Subcutaneous adipose tissue (tissue), 4 donors: ENCODE results near the gene FCHSD2. TPM values are rescaled to one million over a fixed set of nuclear protein-coding genes. Genes with fewer than 3 reads are reported as not detected.

Source experiments
- total RNA-seq, 4 donors: library from RNA; depleted of rRNA; stranded (reverse); fragments of >200 nt; gene quantifications; one replicate each; pipeline ENCODE4 v1.1.0, GENCODE V29; 2016
- TF ChIP-seq, protein P1 (sequence below): fragments of 450-650 bp; IDR thresholded peaks from one replicate; pipeline ENCODE4 v1.5.1; 2016; ENCODE audit warnings: low read depth, mild to moderate bottlenecking, control low read depth, antibody characterized with exemption, moderate library complexity

FCHSD2 gene
- total RNA-seq, 4 donors from 2014 or later: 26.2 to 34.7 (median 30.0) TPM

DNA sequence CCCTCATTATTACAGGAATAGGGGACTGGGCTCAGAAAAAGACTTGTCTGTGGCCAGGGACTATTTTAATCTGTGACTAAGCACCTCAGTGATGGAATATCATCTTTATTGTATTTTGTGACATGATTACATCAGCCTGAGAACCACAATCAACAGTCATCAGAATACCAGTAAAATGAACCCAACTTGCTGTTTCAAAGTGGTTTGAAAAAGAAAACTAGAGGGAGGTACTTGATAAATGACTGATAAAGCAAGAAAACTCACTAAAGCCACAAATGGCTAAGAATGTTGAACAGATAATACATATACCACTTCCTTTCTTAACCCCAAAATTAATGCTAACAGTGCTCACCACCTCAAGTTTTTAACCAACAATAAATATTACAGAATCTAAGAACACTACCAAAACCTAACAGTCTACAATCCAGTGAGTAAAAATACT is 172.2 kb downstream of the FCHSD2 start:
- TF ChIP-seq, protein P1, sequence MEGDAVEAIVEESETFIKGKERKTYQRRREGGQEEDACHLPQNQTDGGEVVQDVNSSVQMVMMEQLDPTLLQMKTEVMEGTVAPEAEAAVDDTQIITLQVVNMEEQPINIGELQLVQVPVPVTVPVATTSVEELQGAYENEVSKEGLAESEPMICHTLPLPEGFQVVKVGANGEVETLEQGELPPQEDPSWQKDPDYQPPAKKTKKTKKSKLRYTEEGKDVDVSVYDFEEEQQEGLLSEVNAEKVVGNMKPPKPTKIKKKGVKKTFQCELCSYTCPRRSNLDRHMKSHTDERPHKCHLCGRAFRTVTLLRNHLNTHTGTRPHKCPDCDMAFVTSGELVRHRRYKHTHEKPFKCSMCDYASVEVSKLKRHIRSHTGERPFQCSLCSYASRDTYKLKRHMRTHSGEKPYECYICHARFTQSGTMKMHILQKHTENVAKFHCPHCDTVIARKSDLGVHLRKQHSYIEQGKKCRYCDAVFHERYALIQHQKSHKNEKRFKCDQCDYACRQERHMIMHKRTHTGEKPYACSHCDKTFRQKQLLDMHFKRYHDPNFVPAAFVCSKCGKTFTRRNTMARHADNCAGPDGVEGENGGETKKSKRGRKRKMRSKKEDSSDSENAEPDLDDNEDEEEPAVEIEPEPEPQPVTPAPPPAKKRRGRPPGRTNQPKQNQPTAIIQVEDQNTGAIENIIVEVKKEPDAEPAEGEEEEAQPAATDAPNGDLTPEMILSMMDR: no peak

DNA sequence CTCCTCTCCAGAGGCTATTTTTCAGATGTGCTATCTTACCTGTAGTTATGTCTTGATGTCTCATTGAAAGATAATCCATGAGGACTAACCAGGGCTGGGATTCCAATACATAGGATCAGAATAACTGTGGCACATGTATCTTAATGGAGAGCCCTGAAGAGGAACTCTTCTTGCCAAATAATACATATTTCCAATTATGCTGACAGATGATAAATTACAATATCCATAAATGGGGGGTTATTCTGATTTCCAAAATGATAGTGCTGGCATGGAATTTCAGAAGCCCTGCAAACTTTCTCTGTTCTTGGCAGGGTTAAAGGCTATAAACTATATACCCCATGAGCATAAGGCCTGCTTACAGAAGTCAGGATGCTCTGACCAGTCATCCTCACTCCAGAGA is 173.7 kb downstream of the FCHSD2 start:
- TF ChIP-seq, protein P1: no peak

- TF ChIP-seq, protein P1: no peak
Measured at GRCh38 chr11:72965672-72966071, 176.4 kb downstream of the FCHSD2 start.

- TF ChIP-seq, protein P1: no peak
Measured at GRCh38 chr11:72962717-72963116, 179.4 kb downstream of the FCHSD2 start.

- TF ChIP-seq, protein P1: no peak
Measured at GRCh38 chr11:72962084-72962483, 180.0 kb downstream of the FCHSD2 start.

DNA sequence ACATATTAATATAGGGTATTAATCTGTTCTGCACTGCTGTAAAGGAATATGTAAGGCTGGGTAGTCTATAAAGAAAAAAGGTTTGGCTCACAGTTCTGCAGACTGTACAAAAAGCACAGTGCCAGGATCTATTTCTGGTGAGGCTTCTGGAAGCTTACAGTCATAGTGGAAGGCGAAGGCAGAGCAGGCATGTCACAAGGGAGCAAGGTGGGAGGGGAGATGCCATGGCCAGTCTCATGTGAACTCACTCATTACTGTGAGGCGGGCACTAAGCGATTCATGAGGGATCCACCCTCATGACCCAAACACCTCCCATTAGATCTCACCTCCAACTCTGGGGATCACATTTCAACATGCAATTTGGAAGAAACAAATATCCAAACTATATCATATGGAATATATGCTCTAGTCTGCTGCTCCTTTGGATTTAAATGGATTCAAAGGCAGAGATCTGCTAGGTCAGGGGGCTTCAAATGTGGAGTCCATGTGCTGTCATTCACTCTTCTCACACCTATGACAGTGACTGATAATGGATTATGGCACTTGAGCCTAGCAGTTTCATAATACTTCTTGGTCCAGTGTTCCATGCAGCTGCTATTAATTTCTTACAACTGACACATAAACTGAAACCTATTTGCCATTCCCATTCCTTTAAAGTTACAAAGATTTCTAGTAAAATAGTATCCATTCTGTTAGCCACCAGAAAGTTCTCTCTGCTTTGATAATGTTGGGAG is 182.0 kb downstream of the FCHSD2 start:
- TF ChIP-seq, protein P1: no peak

DNA sequence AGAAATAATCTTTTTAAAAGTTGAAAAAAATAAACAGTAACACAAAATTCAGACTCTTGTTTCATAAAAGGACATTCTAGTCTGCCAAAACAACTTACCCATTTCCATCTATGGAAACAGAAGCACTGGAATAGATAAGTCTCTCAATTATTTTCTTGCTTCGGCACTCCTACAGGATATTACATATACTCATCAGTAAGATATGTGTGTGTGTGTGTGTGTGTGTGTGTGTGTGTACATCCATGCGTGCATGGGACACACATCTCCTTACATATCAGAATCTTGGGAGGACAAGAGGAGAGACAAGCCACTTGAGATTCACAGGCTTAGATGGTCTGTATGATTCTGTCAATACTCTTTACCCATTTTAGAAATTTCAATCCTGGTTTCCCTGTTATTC is 183.3 kb downstream of the FCHSD2 start:
- TF ChIP-seq, protein P1: no peak
